Activated CD8-positive, alpha-beta T cell treated with anti-CD3 and anti-CD28 coated beads for 36 hours (primary cell): Measurements from ENCODE around the gene ANKFN1. TPM values are rescaled to one million over a fixed set of nuclear protein-coding genes. Genes with fewer than 3 reads are reported as not detected.

ENCODE experiments used
- ATAC-seq: fragments of 200-7000 bp; cut with Tn5 transposase; one replicate; pipeline ENCODE4 v1.10.0; 2021; ENCODE audit warnings: mild to moderate bottlenecking, moderate library complexity
- CTCF ChIA-PET: fragments of 350-600 bp; sonication (Branson Sonifier 250); formaldehyde crosslinking; loops from one replicate; lab custom pipeline; 2021; ENCODE audit warnings: antibody characterized with exemption; lab: Charles Lee
- POLR2A ChIA-PET: fragments of 350-600 bp; sonication (Branson Sonifier 250); formaldehyde crosslinking; loops from one replicate; lab custom pipeline; 2021; ENCODE audit warnings: antibody characterized with exemption; lab: Charles Lee
- DNase-seq: peaks from one replicate; pipeline ENCODE4 v3.0.0-alpha.2; 2020
- H3K27ac Mint-ChIP-seq: one replicate; pipeline ENCODE4 v1.8.0; 2021; ENCODE audit warnings: mild to moderate bottlenecking, mixed read lengths
- H3K27me3 Mint-ChIP-seq: one replicate; pipeline ENCODE4 v1.8.0; 2021; ENCODE audit warnings: mixed read lengths
- H3K36me3 Mint-ChIP-seq: one replicate; pipeline ENCODE4 v1.8.0; 2021; ENCODE audit warnings: low read depth, mixed read lengths
- H3K4me1 Mint-ChIP-seq: one replicate; pipeline ENCODE4 v1.8.0; 2021; ENCODE audit warnings: low read depth, mixed read lengths
- H3K4me3 Mint-ChIP-seq: one replicate; pipeline ENCODE4 v1.8.0; 2021; ENCODE audit warnings: mild to moderate bottlenecking, moderate library complexity, mixed read lengths
- H3K9me3 Mint-ChIP-seq: one replicate; pipeline ENCODE4 v1.8.0; 2021; ENCODE audit warnings: mixed read lengths
- intact Hi-C: fragments of 100-400 bp; cut with micrococcal nuclease; formaldehyde crosslinking; loops from one replicate; pipeline ENCODE4 v1.10.0; 2022
- total RNA-seq, 2 experiments: library from RNA; stranded (reverse); gene quantifications; one replicate each; pipeline ENCODE4 v1.2.3, GENCODE V29; 2021
- TF ChIP-seq, protein P1 (sequence below): fragments of 200-600 bp; IDR thresholded peaks from one replicate; pipeline ENCODE4 v1.8.0; 2022; ENCODE audit warnings: antibody characterized with exemption, mild to moderate bottlenecking

The ANKFN1 gene
- total RNA-seq, 2 experiments from 2014 or later, result not detected

DNA sequence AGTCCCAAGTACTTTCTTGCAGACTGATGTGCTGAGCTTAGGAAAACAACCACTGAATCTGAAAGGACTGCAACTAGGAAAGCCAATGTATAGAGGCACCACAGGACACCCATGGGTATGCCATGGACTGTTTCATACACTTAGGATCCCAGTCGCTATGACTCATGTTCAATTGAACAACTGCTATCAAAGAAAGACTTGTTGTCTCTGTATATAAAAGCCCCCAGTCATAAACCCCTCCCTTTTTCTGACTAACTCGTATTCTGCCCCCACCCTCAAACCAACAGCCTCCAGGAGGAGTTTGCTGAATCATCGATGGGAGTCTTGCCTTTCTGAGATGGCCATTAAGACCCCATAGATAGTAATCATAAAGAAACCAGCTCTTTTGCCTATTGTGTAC lies 205.4 kb downstream of the ANKFN1 start:
- peaks cover 10% of the 10 kb centered on the region for H3K27me3 Mint-ChIP-seq
- no peak for ATAC-seq
- intact Hi-C loops, result no loop called here

DNA sequence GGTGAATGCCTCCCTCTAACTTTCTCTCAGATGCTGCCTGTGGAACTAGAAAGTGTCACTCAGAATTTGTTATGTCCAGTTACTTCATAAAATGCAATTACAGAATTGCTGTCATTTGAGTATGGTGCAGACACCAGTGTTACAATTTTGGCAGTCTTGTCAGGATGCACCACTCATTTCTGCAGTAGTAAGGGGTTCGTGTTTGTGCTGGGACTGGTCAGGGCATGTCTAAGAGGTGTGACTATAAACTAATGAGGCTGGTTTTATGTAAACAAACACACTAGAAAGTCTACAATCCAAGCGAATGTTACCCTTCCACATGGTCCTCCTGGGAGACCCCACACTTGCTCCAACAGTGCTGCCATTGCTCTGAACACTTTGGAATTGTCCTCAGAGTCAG lies 206.2 kb downstream of the ANKFN1 start:
- no peak overlapping the region for H3K27ac Mint-ChIP-seq

More for the DNA sequence above, 205.4 kb downstream of the ANKFN1 start:
- TF ChIP-seq, protein P1, sequence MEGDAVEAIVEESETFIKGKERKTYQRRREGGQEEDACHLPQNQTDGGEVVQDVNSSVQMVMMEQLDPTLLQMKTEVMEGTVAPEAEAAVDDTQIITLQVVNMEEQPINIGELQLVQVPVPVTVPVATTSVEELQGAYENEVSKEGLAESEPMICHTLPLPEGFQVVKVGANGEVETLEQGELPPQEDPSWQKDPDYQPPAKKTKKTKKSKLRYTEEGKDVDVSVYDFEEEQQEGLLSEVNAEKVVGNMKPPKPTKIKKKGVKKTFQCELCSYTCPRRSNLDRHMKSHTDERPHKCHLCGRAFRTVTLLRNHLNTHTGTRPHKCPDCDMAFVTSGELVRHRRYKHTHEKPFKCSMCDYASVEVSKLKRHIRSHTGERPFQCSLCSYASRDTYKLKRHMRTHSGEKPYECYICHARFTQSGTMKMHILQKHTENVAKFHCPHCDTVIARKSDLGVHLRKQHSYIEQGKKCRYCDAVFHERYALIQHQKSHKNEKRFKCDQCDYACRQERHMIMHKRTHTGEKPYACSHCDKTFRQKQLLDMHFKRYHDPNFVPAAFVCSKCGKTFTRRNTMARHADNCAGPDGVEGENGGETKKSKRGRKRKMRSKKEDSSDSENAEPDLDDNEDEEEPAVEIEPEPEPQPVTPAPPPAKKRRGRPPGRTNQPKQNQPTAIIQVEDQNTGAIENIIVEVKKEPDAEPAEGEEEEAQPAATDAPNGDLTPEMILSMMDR, result no peak
- DNase-seq, result no peak
- Mint-ChIP-seq H3K4me3 (no peak overlapping the region), H3K4me1 (no peaks in the 10 kb centered on the region), H3K36me3 (no peaks in the 10 kb centered on the region), H3K27ac (no peak overlapping the region), H3K9me3 (no peaks in the 10 kb centered on the region)
- ChIA-PET POLR2A (no interaction called here), CTCF (interaction anchor here (1.0 kb wide), 1 partner anchor 357 kb away, joined by 3 read pairs; no protein-coding TSS in a partner anchor)

DNA sequence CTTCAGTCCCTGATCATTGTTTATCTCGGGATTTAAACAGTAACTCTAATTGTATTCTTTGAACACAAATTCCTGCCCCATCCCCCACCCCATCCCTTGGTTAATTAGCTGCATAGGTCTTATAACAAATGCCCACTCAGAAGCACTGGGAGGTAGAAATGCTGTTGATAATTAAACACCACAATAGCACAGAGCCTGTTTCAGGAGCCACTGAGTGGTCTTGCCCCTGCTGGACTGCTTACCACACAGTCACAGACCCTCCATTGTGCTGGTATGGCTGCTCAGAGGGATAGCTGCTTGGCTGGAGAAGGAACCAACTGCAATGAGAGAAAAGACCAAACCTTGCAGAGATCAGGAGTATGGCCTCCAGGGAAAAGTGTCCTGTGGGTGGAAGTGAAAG lies 214.1 kb downstream of the ANKFN1 start:
- H3K36me3 Mint-ChIP-seq, result no peaks in the 10 kb centered on the region
- H3K27ac Mint-ChIP-seq, result no peak overlapping the region
- H3K9me3 Mint-ChIP-seq, result no peaks in the 10 kb centered on the region
- no peak for ATAC-seq
- ChIA-PET CTCF (no interaction called here), POLR2A (no interaction called here)
- DNase-seq, result no peak
- intact Hi-C loops, result no loop called here
- no peak overlapping the region for H3K4me3 Mint-ChIP-seq
- H3K27me3 Mint-ChIP-seq, result peaks cover 6% of the 10 kb centered on the region
- TF ChIP-seq, protein P1, result no peak
- H3K4me1 Mint-ChIP-seq, result no peaks in the 10 kb centered on the region

More for the DNA sequence above, 206.2 kb downstream of the ANKFN1 start:
- TF ChIP-seq, protein P1, result no peak
- Mint-ChIP-seq H3K4me1 (no peaks in the 10 kb centered on the region), H3K9me3 (no peaks in the 10 kb centered on the region), H3K4me3 (no peak overlapping the region), H3K36me3 (no peaks in the 10 kb centered on the region), H3K27me3 (peaks cover 10% of the 10 kb centered on the region)
- DNase-seq (no peak), ATAC-seq (no peak)
- ChIA-PET POLR2A (no interaction called here), CTCF (no interaction called here)
- intact Hi-C loops, result no loop called here

DNA sequence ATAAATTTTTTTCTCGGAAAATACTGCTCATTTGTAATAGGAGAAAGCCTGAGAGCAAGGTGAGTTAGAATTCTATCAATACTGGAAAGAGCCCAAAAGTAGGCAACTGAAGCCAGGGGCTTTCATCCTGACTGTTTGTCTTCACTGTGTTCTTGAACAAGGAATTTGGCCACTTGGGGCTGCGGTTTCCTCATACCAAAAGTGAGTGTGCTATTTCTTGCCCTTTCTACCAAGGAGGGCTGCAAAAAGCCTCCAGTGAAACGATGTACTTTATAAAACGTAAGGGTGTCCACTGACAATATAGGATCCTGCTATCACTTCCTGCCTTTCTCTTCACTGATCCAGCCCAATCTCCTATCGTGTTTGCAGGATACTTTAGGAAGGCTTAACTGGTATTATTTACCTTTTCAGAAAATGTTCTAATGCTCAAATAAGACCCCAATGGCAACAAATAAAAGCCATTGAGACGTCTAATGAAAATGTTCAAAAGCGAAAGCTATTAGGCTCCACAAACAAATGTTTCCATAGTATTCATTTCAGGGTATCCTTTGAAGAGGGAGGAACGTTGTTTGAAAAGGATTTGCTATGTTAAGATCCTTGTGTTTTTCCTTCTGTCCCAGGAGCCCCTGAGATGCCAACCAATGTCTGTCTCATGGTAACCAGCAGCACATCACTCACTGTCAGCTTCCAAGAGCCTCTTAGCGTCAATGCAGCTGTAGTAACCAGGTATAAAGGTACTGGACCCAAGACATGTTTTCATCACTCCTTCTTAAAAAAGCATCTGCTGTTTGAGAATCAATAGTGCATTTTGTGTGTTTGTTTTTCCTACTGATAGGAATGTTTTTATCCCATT lies 220.9 kb downstream of the ANKFN1 start:
- Mint-ChIP-seq H3K4me3 (no peak overlapping the region), H3K4me1 (no peaks in the 10 kb centered on the region), H3K27me3 (no peaks in the 10 kb centered on the region), H3K9me3 (no peaks in the 10 kb centered on the region), H3K36me3 (no peaks in the 10 kb centered on the region), H3K27ac (no peak overlapping the region)
- TF ChIP-seq, protein P1, result no peak
- ChIA-PET POLR2A (no interaction called here), CTCF (no interaction called here)
- no peak for DNase-seq
- ATAC-seq, result no peak
- intact Hi-C loops, result no loop called here

DNA sequence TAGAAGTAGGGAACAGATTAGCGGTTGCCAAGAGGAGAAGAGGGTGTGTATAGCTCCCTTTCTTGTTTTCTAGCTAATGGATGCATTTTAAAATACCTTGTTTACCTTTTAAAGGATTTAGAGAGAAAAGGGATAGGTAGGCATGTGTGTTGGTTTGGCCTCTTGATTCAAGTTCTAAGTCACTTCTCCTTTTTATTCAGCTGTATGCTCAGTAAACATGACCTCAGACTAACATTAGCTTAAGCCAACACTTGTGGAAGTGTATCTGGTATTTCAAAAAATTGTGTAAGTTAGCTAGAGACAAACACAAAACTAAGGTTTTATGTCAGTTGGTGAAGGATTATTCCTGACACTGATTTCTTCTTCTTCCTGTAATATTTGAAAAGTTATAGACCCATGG lies 236.1 kb downstream of the ANKFN1 start:
- Mint-ChIP-seq H3K27ac (no peak overlapping the region), H3K4me3 (no peak overlapping the region), H3K4me1 (no peaks in the 10 kb centered on the region), H3K27me3 (peaks cover 3% of the 10 kb centered on the region), H3K36me3 (no peaks in the 10 kb centered on the region), H3K9me3 (peaks cover 4% of the 10 kb centered on the region)
- DNase-seq (no peak), ATAC-seq (no peak)
- intact Hi-C loops, result no loop called here
- POLR2A ChIA-PET, result no interaction called here
- TF ChIP-seq, protein P1, result no peak
- CTCF ChIA-PET, result no interaction called here
